Left ventricle myocardium inferior (tissue), 1 donor: Measurements from ENCODE around the gene LKAAEAR1. TPM values are rescaled to one million over a fixed set of nuclear protein-coding genes. Genes with fewer than 3 reads are reported as not detected.
A peak's percentile ranks its signal among the peaks of the same experiment; 100 is the strongest.
"Not testable (repeated sequence)": the region's sequence is repeated elsewhere in the genome, so short reads cannot be mapped to it uniquely, and the experiment has no call there.

Experiments used
- DNase-seq: peaks from one replicate; pipeline ENCODE4 v3.0.0-alpha.2; 2020
- H3K27ac ChIP-seq: fragments of 200-600 bp; replicated peaks from 2 replicates; pipeline ENCODE4 v1.8.0; 2021
- H3K27me3 ChIP-seq: fragments of 200-600 bp; 2 replicates; pipeline ENCODE4 v1.8.0; 2021; ENCODE audit warnings: low read depth
- H3K36me3 ChIP-seq: fragments of 200-600 bp; 2 replicates; pipeline ENCODE4 v1.8.0; 2021
- H3K4me1 ChIP-seq: fragments of 200-600 bp; 2 replicates; pipeline ENCODE4 v1.8.0; 2021
- H3K4me3 ChIP-seq: fragments of 200-600 bp; 2 replicates; pipeline ENCODE4 v1.8.0; 2021; ENCODE audit warnings: mild to moderate bottlenecking, moderate library complexity
- H3K9me3 ChIP-seq: fragments of 200-600 bp; replicated peaks from 2 replicates; pipeline ENCODE4 v1.8.0; 2021
- intact Hi-C: fragments of 100-400 bp; cut with micrococcal nuclease; formaldehyde crosslinking; loops from one replicate; pipeline ENCODE4 v1.11.0; 2022
- long read RNA-seq: library from polyadenylated mRNA; unstranded; transcript quantifications from one replicate; pipeline ENCODE4 v2.0.0, GENCODE V29; 2021
- total RNA-seq: library from RNA; stranded (reverse); fragmentation: NEBNext Ultra II Directional; extraction: Animal tissue kit (Norgen Biotek cat#: 25700); gene quantifications from one replicate; pipeline ENCODE4 v1.2.1, GENCODE V29; 2021
- TF ChIP-seq, protein P1 (sequence below): fragments of 200-600 bp; IDR thresholded peaks from 2 replicates; pipeline ENCODE4 v1.8.0; 2021; ENCODE audit warnings: antibody characterized with exemption, mild to moderate bottlenecking, borderline replicate concordance
- donor health status: DM: no; HTN: yes; CAD: no; lungs with severe emphysema.

Gene LKAAEAR1
- not detected for total RNA-seq
- long read RNA-seq, partial matches to known transcripts: 0 of 1 reads
- long read RNA-seq, other reads (novel, unspliced or antisense): 0 of 1 reads

DNA sequence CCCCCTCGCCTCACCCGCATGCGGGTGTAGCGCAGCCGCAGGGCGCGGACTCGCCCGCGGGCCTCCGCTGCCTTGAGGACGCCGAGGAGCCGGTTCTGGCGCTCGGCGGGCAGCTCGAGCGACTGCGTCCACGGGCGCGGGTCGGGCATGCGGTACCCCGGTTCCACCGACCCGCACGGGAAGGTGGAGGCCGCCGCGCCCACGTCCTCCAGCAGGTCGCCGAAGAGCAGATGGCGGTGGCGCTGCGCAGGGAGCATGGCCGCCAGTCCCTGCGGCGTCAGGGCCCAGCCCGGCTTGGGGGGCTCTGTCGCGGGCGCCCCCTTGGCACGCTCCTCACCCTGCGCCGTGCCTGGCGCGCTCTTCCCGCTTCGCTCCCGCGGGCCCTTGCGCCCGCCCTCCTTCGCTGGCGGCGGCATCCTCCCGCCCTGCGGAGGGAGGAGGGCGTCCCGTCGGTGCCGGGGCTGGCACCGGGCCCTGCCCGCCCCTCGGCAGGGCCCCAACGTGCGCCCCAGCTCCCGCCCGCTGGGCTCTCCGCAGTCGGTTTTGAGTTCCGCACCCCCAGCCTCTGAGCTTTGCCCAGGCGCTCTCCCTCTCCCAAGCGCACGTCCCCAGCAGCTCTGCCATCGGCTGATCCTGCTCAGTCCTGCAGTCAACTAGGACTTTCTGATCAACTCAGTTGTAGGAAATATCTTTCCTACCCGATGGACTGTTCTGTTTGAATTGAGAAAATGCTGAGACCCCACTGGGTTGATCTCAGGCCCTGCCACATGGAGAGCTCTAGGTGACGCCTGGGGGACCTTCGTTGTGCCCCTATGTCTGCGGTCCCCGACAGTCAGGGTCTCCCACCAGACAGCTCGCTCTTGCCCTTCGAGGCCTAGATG is at the start of gene LKAAEAR1:
TSS of gene LKAAEAR1 (minus strand) at position 595 of the 881 bp plus-strand sequence. CDS start at position 416, 179 bp downstream.
- Histone ChIP-seq H3K27me3 (peaks cover 40% of the 10 kb centered on the region), H3K9me3 (no peaks in the 10 kb centered on the region), H3K36me3 (no peaks in the 10 kb centered on the region), H3K27ac (no peak within 1 kb of the TSS), H3K4me1 (peaks cover 39% of the 10 kb centered on the region), H3K4me3 (peak within 1 kb of the TSS; percentile 73)
- TF ChIP-seq, protein P1, sequence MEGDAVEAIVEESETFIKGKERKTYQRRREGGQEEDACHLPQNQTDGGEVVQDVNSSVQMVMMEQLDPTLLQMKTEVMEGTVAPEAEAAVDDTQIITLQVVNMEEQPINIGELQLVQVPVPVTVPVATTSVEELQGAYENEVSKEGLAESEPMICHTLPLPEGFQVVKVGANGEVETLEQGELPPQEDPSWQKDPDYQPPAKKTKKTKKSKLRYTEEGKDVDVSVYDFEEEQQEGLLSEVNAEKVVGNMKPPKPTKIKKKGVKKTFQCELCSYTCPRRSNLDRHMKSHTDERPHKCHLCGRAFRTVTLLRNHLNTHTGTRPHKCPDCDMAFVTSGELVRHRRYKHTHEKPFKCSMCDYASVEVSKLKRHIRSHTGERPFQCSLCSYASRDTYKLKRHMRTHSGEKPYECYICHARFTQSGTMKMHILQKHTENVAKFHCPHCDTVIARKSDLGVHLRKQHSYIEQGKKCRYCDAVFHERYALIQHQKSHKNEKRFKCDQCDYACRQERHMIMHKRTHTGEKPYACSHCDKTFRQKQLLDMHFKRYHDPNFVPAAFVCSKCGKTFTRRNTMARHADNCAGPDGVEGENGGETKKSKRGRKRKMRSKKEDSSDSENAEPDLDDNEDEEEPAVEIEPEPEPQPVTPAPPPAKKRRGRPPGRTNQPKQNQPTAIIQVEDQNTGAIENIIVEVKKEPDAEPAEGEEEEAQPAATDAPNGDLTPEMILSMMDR: peak; percentile 10
- no peak for DNase-seq
- intact Hi-C loops: no loop called here

DNA sequence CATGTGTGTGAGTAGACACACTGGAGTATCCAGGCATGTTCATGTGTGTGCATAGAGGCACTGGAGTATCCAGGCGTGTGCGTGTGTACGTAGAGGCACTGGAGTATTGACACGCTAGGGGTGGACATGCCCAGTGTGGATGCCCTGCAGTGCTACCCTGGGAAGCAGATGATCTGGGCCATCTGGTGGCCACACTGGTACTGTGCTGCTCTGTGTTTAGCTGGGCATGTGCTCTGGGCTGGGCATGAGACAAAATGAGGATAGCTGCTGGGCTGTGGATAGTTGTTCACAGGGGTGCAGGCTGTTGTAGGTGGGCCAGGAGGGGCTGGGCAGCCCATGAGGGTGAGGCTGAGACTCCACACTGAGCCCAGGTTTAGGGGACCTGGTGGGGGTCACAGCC is 47.2 kb upstream of the LKAAEAR1 start:
- peaks cover 44% of the 10 kb centered on the region for H3K27me3 ChIP-seq
- intact Hi-C loops: no loop called here
- H3K9me3 ChIP-seq: no peaks in the 10 kb centered on the region
- no peak for DNase-seq
- no peaks in the 10 kb centered on the region for H3K36me3 ChIP-seq
- H3K4me1 ChIP-seq: no peaks in the 10 kb centered on the region
- TF ChIP-seq, protein P1: no peak
- H3K27ac ChIP-seq: no peak overlapping the region
- H3K4me3 ChIP-seq: no peak overlapping the region

DNA sequence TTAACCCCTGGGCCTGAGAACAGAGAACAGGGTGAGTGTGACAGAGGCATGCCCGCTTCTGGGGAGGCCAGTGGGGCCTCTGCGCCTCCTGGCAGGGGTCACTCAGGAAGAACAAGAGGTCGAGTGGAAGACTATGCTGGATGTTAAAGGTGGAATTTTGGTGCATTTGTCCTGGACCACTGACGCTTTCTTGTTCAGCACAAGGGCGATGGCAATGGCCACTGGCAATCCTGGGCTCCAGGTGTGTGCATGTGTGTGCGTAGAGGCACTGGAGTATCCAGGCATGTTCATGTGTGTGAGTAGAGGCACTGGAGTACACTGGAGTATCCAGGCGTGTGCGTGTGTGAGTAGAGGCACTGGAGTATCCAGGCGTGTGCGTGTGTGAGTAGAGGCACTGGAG is 46.7 kb upstream of the LKAAEAR1 start:
- H3K4me1 ChIP-seq: no peaks in the 10 kb centered on the region
- H3K36me3 ChIP-seq: no peaks in the 10 kb centered on the region
- intact Hi-C loops: no loop called here
- H3K27ac ChIP-seq: no peak overlapping the region
- DNase-seq: no peak
- H3K27me3 ChIP-seq: peaks cover 47% of the 10 kb centered on the region
- no peak overlapping the region for H3K4me3 ChIP-seq
- TF ChIP-seq, protein P1: no peak
- H3K9me3 ChIP-seq: no peaks in the 10 kb centered on the region

- Histone ChIP-seq H3K27ac (no peak overlapping the region), H3K4me1 (no peaks in the 10 kb centered on the region), H3K27me3 (peaks cover 48% of the 10 kb centered on the region), H3K4me3 (no peak overlapping the region), H3K9me3 (no peaks in the 10 kb centered on the region), H3K36me3 (no peaks in the 10 kb centered on the region)
- DNase-seq: no peak
- TF ChIP-seq, protein P1: no peak
- intact Hi-C loops: no loop called here
Measured at GRCh38 chr20:64130271-64130670, 46.1 kb upstream of the LKAAEAR1 start.

- H3K9me3 ChIP-seq: no peaks in the 10 kb centered on the region
- peaks cover 51% of the 10 kb centered on the region for H3K27me3 ChIP-seq
- TF ChIP-seq, protein P1: no peak
- H3K27ac ChIP-seq: no peak overlapping the region
- H3K4me3 ChIP-seq: no peak overlapping the region
- no peaks in the 10 kb centered on the region for H3K36me3 ChIP-seq
- DNase-seq: no peak
- intact Hi-C loops: no loop called here
- no peaks in the 10 kb centered on the region for H3K4me1 ChIP-seq
Measured at GRCh38 chr20:64129146-64129782, 45.1 kb upstream of the LKAAEAR1 start.

GRCh38 chr20:64123517-64123916 is 39.3 kb upstream of the LKAAEAR1 start:
- H3K27ac ChIP-seq, DNase-seq, H3K36me3 ChIP-seq, H3K4me1 ChIP-seq, intact Hi-C loops, H3K4me3 ChIP-seq, H3K9me3 ChIP-seq: not testable (repeated sequence)
- H3K27me3 ChIP-seq: peaks cover 48% of the 10 kb centered on the region

DNA sequence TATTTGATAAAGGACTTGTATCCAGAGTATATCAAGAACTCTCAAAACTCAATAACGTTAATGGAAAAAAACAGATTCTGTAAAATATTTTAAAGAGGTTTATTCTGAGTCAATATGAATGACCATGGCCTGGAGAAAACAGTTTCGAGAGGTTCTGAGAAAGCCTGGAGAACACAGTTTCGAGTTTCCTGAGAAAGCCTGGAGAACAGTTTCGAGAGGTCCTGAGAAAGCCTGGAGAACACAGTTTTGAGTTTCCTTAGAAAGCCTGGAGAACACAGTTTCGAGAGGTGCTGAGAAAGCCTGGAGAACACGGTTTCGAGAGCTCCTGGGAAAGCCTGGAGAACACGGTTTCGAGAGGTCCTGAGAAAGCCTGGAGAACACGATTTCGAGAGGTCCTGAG is 38.7 kb upstream of the LKAAEAR1 start:
- H3K9me3 ChIP-seq, intact Hi-C loops, DNase-seq, H3K4me3 ChIP-seq, H3K27ac ChIP-seq, H3K4me1 ChIP-seq, H3K36me3 ChIP-seq: not testable (repeated sequence)
- peaks cover 42% of the 10 kb centered on the region for H3K27me3 ChIP-seq
